ENCODE measurements around the gene FCRL5. TPM values are rescaled to one million over a fixed set of nuclear protein-coding genes. Genes with fewer than 3 reads are reported as not detected.

Gene FCRL5
- total RNA-seq, 1 experiment from 2014 or later = not detected

DNA sequence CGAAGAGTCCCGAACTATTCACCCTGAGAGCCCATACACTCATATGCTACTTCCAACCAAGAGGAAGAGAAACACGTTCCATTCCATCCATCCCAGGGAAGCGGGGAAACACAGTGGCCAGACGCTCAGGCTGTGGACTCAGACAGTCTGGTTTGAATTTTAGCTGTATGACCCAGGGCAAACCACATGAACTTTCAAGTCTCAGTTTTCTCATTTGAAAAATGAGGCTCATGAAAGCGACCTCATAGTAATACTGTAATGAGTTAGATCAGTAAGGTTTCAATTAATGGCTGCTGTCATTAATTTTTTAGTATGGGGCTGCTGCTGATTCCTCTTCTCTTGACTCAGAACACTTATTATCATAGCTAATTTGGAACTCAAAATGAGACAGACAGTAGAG is 44.1 kb upstream of the FCRL5 start:
- Mint-ChIP-seq H3K9me3 (ENCODE audit: unreplicated experiment) (no peaks in the 10 kb centered on the region), H3K27ac (ENCODE audit: low read depth, unreplicated experiment) (no peak overlapping the region), H3K27me3 (ENCODE audit: insufficient read depth, unreplicated experiment) (peaks cover 56% of the 10 kb centered on the region), H3K36me3 (ENCODE audit: insufficient read depth, unreplicated experiment) (no peaks in the 10 kb centered on the region), H3K4me3 (ENCODE audit: unreplicated experiment) (no peak overlapping the region), H3K4me1 (ENCODE audit: insufficient read depth, unreplicated experiment) (no peaks in the 10 kb centered on the region)
- no peak for DNase-seq (ENCODE audit: unreplicated experiment)
- TF ChIP-seq, protein P1, sequence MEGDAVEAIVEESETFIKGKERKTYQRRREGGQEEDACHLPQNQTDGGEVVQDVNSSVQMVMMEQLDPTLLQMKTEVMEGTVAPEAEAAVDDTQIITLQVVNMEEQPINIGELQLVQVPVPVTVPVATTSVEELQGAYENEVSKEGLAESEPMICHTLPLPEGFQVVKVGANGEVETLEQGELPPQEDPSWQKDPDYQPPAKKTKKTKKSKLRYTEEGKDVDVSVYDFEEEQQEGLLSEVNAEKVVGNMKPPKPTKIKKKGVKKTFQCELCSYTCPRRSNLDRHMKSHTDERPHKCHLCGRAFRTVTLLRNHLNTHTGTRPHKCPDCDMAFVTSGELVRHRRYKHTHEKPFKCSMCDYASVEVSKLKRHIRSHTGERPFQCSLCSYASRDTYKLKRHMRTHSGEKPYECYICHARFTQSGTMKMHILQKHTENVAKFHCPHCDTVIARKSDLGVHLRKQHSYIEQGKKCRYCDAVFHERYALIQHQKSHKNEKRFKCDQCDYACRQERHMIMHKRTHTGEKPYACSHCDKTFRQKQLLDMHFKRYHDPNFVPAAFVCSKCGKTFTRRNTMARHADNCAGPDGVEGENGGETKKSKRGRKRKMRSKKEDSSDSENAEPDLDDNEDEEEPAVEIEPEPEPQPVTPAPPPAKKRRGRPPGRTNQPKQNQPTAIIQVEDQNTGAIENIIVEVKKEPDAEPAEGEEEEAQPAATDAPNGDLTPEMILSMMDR (IDR thresholded peaks at IDR 0.05; ENCODE audit: unreplicated experiment) = no peak
- no TSS peak for BruUV-seq (replicated peaks)
- CTCF ChIA-PET = interaction anchor here (0.6 to 4.5 kb wide), 5 partner anchors 11 to 524 kb away, joined by 3 to 49 read pairs (median 3); no protein-coding TSS in a partner anchor
- POLR2A ChIA-PET = no interaction called here
- intact Hi-C loops (cut with micrococcal nuclease) = no loop called here

DNA sequence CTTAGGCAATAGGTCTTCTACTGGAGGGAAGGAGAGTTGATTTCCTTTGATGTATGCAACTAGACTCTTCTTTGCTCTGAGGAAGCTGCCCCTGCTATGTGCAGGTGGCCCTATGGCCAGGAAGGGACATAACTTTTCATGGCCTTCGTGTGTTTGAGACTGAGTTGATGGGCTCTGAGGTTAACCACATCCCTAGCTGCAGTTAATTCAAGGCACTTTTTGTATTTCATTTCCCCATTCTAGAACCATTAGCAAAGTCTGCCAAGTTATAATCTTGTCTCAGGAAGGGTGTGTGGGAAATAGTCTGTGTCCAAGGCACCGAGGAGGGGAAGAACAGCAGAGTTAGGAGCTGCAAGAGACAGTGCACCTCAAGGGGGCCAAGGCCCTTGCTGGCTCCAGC is 43.0 kb upstream of the FCRL5 start:
- no peaks in the 10 kb centered on the region for H3K4me1 Mint-ChIP-seq (ENCODE audit: insufficient read depth, unreplicated experiment)
- peaks cover 56% of the 10 kb centered on the region for H3K27me3 Mint-ChIP-seq (ENCODE audit: insufficient read depth, unreplicated experiment)
- no peaks in the 10 kb centered on the region for H3K36me3 Mint-ChIP-seq (ENCODE audit: insufficient read depth, unreplicated experiment)
- H3K9me3 Mint-ChIP-seq (ENCODE audit: unreplicated experiment) = no peaks in the 10 kb centered on the region
- ChIA-PET CTCF (interaction anchor here (0.6 to 4.5 kb wide), 6 partner anchors 16 to 526 kb away, joined by 3 to 49 read pairs (median 4); no protein-coding TSS in a partner anchor), POLR2A (no interaction called here)
- no peak for DNase-seq (ENCODE audit: unreplicated experiment)
- intact Hi-C loops (cut with micrococcal nuclease) = no loop called here
- no peak overlapping the region for H3K4me3 Mint-ChIP-seq (ENCODE audit: unreplicated experiment)
- TF ChIP-seq, protein P1 (IDR thresholded peaks at IDR 0.05; ENCODE audit: unreplicated experiment) = no peak
- no peak overlapping the region for H3K27ac Mint-ChIP-seq (ENCODE audit: low read depth, unreplicated experiment)
- no TSS peak for BruUV-seq (replicated peaks)

DNA sequence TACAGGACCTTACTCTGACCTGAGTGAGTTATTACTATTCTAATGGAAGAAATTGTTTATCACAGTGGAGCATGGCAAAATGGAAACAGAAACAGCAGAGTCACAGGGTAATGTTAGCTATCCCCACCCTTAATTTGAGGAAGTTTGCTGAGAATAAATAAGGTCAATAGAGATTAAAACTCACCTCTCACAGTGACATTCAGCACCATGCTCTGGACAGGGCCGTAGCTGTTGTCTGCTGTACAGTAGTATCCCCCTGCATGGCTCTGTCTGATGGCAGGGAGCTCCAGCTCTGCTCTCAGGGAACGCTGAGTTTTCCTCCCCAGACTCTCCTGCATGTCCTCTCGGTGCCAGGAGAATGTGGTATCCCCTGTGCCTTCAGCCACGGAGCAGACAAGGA is 33.7 kb upstream of the FCRL5 start:
- H3K9me3 Mint-ChIP-seq (ENCODE audit: unreplicated experiment) = no peaks in the 10 kb centered on the region
- ChIA-PET POLR2A (no interaction called here), CTCF (interaction anchor here (0.5 to 6.4 kb wide), 12 partner anchors 9 to 1479 kb away, joined by 3 to 50 read pairs (median 3); partner anchors contain the start of gene MNDA)
- H3K36me3 Mint-ChIP-seq (ENCODE audit: insufficient read depth, unreplicated experiment) = no peaks in the 10 kb centered on the region
- intact Hi-C loops (cut with micrococcal nuclease) = no loop called here
- no peaks in the 10 kb centered on the region for H3K4me1 Mint-ChIP-seq (ENCODE audit: insufficient read depth, unreplicated experiment)
- no TSS peak for BruUV-seq (replicated peaks)
- no peak overlapping the region for H3K4me3 Mint-ChIP-seq (ENCODE audit: unreplicated experiment)
- no peak for DNase-seq (ENCODE audit: unreplicated experiment)
- TF ChIP-seq, protein P1 (IDR thresholded peaks at IDR 0.05; ENCODE audit: unreplicated experiment) = no peak
- peaks cover 69% of the 10 kb centered on the region for H3K27me3 Mint-ChIP-seq (ENCODE audit: insufficient read depth, unreplicated experiment)
- no peak overlapping the region for H3K27ac Mint-ChIP-seq (ENCODE audit: low read depth, unreplicated experiment)

DNA sequence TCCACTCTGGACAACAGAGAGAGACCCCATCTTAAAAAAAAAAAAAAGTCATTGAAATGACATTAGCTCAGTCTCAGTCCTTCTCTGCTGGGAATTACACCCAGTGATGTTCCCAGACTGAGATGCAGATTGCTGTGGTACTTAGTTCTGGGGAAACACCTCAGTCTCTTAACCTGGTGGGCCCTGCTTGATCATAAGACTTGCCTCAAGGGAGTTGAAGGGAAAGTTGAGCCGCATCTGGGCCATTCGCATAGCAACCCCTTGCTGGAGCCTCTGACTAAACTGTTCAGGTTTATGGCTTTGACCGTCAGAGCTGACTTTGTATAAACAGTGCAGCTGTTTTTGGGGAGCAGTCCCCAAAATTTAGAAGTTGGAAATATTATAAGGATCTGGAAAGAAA is 32.2 kb upstream of the FCRL5 start:
- no peak overlapping the region for H3K27ac Mint-ChIP-seq (ENCODE audit: low read depth, unreplicated experiment)
- BruUV-seq (replicated peaks) = no TSS peak
- no peaks in the 10 kb centered on the region for H3K36me3 Mint-ChIP-seq (ENCODE audit: insufficient read depth, unreplicated experiment)
- intact Hi-C loops (cut with micrococcal nuclease) = no loop called here
- H3K27me3 Mint-ChIP-seq (ENCODE audit: insufficient read depth, unreplicated experiment) = peaks cover 63% of the 10 kb centered on the region
- ChIA-PET POLR2A (no interaction called here), CTCF (interaction anchor here (0.6 to 6.4 kb wide), 7 partner anchors 8 to 536 kb away, joined by 3 to 50 read pairs (median 4); no protein-coding TSS in a partner anchor)
- no peaks in the 10 kb centered on the region for H3K4me1 Mint-ChIP-seq (ENCODE audit: insufficient read depth, unreplicated experiment)
- TF ChIP-seq, protein P1 (IDR thresholded peaks at IDR 0.05; ENCODE audit: unreplicated experiment) = no peak
- no peak for DNase-seq (ENCODE audit: unreplicated experiment)
- no peaks in the 10 kb centered on the region for H3K9me3 Mint-ChIP-seq (ENCODE audit: unreplicated experiment)
- no peak overlapping the region for H3K4me3 Mint-ChIP-seq (ENCODE audit: unreplicated experiment)

Measured in MCF 10A (cell line).